Esophagus mucosa (tissue), 1 donor: Measurements from ENCODE around the gene CCL26. TPM values are rescaled to one million over a fixed set of nuclear protein-coding genes. Genes with fewer than 3 reads are reported as not detected.
"Not testable (repeated sequence)": the region's sequence is repeated elsewhere in the genome, so short reads cannot be mapped to it uniquely, and the experiment has no call there.

Source experiments
- ATAC-seq: fragments of 200-7000 bp; cut with Tn5 transposase; one replicate; pipeline ENCODE4 v1.9.1; 2020
- total RNA-seq: library from RNA; stranded (reverse); gene quantifications from one replicate; pipeline ENCODE4 v1.2.4, GENCODE V29; 2023
- donor health status: DM: yes; HTN: yes; CAD: no.

The CCL26 gene
- total RNA-seq, 1 donor from 2014 or later = not detected

- ATAC-seq = peak; percentile 11
Observed at GRCh38 chr7:75738604-75738974, 33.4 kb downstream of the CCL26 start, which contains the start of gene HIP1. Gene HIP1, minus strand, starts transcription at chr7:75738941. Its CDS starts 21 bp downstream, at chr7:75738920.

DNA sequence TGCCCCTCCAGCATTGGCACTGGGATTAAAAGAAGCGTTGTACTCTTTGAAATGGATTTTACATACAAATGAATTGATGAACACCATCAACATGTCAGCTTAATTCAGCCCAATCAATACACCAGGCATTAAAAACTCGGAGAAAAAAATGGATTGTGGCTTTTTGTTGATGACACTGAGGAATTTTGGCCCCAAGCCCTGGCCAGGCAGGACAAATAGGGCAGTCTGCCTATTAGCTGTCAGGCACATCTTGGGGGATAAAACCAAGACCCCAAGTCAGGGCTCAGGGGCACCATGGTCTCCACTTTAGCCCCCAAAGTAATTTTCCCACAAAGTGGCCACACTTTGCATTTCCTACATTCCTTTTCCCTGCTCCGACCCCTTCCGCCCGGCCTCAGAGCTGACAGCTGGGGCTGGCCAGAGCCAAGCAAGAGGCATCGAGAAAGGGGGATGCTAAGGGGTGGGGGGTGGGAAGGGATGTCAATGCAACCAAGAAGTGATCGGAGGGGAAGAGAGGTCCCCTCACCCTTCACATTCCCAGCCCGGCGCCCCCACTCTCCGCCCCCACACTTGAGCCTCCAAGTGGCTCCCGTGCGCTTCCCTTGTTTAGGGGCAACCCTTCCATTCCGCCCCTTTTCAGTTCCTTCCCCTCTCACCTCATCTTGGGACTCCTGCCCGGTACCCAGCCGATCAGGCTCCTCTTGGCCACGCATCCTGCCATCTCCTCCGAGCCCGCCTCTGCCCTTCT, 34.0 kb downstream of the CCL26 start:
- no peak for ATAC-seq

DNA sequence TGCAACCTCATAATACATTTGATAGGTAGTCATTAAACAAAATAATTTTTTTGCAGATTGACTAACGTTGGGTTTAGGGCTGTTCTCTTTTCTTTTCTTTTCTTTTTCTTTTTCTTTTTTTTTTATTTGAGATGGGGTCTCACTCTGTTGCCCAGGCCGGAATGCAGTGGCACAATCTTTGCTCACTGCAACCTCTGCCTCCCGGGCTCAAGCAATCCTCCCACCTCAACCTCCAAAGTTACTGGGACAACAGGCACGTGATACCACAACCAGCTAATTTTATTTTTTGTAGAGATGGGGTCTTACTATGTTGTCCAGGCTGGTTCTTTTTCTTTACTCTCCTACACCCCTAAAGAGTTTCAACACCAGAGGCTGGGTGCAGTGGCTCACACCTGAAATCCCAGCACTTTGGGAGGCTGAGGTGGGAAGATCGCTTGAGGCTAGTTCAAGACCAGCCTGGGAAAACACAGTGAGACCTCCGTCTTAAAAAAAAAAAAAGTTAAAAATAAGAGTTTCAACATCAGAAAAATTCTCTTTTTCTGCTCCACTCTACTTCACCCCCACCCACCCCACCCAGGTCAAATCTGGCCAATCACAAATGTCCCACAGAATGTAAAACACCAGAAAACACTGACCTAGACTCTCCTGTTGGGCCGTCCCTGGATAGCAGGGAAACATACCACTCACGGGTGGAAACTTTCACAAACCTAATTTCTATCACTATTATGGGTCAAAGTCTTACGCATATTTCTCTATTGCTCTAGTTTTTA, 36.2 kb downstream of the CCL26 start:
- no peak for ATAC-seq

GRCh38 chr7:75734586-75735458, 37.2 kb downstream of the CCL26 start:
- ATAC-seq = no peak

- ATAC-seq = no peak
Observed at GRCh38 chr7:75732764-75733630, 39.0 kb downstream of the CCL26 start.

GRCh38 chr7:75732016-75732521, 39.9 kb downstream of the CCL26 start:
- no peak for ATAC-seq

GRCh38 chr7:75729851-75730274, 42.1 kb downstream of the CCL26 start:
- no peak for ATAC-seq

- peak; percentile 93 for ATAC-seq
Observed at GRCh38 chr7:75727881-75728593, 44.0 kb downstream of the CCL26 start.

DNA sequence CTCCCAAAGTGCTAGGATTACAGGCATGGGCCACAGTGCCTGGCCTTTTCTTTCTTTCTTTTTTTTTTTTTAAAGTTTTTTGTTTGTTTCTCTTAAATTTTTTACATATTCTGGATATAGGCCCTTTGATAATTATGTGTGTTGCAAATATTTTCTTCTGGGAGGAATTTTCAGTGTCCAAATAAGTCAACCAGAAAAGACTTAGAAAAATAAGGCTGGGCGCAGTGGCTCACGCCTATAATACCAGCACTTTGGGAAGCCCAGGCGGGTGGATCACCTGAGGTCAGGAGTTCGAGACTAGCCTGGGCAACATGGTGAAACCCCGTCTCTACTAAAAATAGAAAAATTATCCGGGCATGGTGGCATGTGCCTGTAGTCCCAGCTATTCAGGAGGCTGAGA, 44.7 kb downstream of the CCL26 start:
- not testable (repeated sequence) for ATAC-seq

GRCh38 chr7:75725306-75725705, 46.7 kb downstream of the CCL26 start:
- no peak for ATAC-seq

DNA sequence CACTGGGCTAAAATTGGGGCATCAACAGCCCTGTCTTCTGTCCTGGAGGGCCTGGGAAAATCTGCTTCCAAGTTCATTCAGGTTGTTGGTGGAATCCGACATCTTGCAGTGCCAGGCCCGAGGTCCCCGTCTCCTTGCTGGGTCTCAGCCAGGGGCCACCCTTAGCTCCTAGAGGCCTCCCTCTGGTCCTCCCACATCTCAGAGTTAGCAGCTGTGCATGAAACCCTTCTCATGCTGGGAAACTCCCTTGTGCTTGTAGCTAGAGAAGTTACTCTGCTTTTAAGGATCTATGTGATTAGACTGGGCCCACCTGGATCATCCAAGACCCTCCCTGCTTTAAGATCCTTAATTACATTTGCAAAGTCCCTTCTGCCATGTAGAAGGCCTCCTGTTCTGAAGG, 48.6 kb downstream of the CCL26 start:
- no peak for ATAC-seq

DNA sequence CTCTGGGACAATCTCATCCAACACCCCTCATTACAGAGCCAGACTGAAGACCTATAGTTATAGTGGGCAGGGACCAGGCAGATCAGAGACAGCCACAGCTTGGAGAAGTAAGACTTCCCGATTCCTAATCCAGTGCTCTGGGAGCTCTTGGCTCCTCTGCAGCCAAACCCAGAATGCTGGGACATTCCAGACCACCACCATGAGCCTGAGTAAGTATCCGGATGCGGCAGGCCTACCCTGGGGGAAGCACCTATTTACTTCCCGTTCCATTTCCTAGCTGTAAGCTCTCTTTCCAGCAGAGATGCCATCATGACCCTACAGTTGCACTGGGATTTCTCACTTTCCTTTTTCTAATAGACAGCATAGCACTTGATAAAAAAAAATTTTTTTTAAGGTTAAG, 49.6 kb downstream of the CCL26 start:
- ATAC-seq = no peak

- not testable (repeated sequence) for ATAC-seq
Observed at GRCh38 chr7:75721922-75722321, 50.1 kb downstream of the CCL26 start.

GRCh38 chr7:75721426-75721825, 50.6 kb downstream of the CCL26 start:
- peak; percentile 32 for ATAC-seq

DNA sequence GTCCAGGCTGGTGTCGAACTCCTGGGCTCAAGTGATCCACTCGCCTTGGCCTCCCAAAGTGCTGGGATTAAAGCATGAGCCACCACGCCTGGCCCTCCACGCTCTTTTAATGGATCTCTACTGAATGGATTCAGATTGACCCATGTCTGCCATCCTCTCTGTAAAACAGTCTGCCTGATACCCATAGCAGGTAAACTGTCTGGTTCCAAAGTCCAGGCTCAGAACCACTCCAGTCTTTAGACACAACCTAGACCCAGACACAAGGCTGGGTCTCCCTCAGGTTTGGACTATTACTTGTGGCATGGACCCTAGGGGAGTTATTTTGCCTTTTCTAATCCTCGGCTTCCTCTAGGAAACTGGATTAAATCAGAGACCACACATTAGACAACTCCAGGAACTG, 52.4 kb downstream of the CCL26 start:
- no peak for ATAC-seq

Other genes with a start within 250 kb of the CCL26 start
- gene HIP1, start 33.3 kb downstream of the CCL26 start, total RNA-seq = 5.4 TPM
- 0.56 TPM for gene CCL24, start 41.6 kb upstream of the CCL26 start, total RNA-seq
- 37.5 TPM for gene RHBDD2, start 106.8 kb upstream of the CCL26 start, total RNA-seq
- gene POR, start 142.9 kb upstream of the CCL26 start, total RNA-seq = 137 TPM
- gene TMEM120A, start 222.4 kb upstream of the CCL26 start, total RNA-seq = 33.9 TPM